ENCODE measurements around the gene PTPRD.

Gene PTPRD

GRCh38 chr9:9961487-9961886 lies 651.3 kb downstream of the PTPRD start:
- Histone ChIP-seq H3K79me2 (ENCODE audit: insufficient read depth, low read length) (no peaks in the 10 kb centered on the region), H3K4me2 (ENCODE audit: low read depth, low read length, poor library complexity, severe bottlenecking) (no peak overlapping the region), H3F3A (ENCODE audit: insufficient read depth) (no peaks in the 10 kb centered on the region), H3K9ac (ENCODE audit: low read length) (no peak overlapping the region), H3K4me3 (ENCODE audit: insufficient read depth, low read length, poor library complexity, severe bottlenecking) (no peak overlapping the region), H3K9me2 (replicated peaks; ENCODE audit: insufficient read depth, low read length) (no peaks in the 10 kb centered on the region), H3K36me3 (ENCODE audit: low read length) (no peaks in the 10 kb centered on the region), H2AFZ (ENCODE audit: low read depth, low read length, severe bottlenecking) (no peak overlapping the region), H3K27me3 (ENCODE audit: low read length) (no peaks in the 10 kb centered on the region), H4K20me1 (ENCODE audit: low read depth, low read length) (no peaks in the 10 kb centered on the region), H3K9me3 (ENCODE audit: insufficient read depth, low read length) (no peaks in the 10 kb centered on the region), H3K27ac (ENCODE audit: low read depth, low read length) (no peak overlapping the region)
- TF ChIP-seq CTCF (IDR thresholded peaks at IDR 0.05; ENCODE audit: insufficient read depth, low read length, poor library complexity, severe bottlenecking) (no peak), EZH2phosphoT487 (conservative IDR thresholded peaks at IDR 0.05; ENCODE audit: low read length) (no peak)

DNA sequence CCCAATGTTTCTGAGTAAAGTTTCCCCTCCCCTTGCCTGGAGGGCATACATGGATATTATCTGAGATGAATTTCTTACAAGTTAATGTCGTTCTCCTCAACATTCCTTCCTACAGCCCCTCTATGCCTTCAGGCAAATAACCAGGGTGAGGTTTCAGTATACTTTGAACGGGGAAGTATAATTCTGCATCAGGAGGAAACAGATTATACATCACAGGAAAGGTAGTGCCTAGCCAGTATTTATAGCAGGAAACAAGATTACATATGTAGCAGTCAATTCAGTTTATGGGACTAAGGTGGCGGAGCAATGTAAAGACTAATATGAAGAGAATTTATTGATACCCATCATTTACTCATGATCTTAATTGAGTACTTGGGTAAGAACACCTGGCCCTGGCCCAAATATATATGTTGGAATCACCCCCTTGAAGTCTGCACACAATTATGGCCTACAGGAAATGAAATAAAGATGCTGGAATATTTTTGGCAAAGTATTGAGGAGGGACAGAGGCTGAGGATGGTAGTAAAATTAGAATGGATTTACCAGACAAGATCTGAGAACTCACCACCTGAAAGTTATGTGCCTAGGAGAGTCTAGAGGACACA lies 661.1 kb downstream of the PTPRD start:
- TF ChIP-seq CTCF (IDR thresholded peaks at IDR 0.05; ENCODE audit: insufficient read depth, low read length, poor library complexity, severe bottlenecking): no peak
- TF ChIP-seq EZH2phosphoT487 (conservative IDR thresholded peaks at IDR 0.05; ENCODE audit: low read length): no peak
- Histone ChIP-seq H3K27ac (ENCODE audit: low read depth, low read length) (no peak overlapping the region), H3K36me3 (ENCODE audit: low read length) (no peaks in the 10 kb centered on the region), H2AFZ (ENCODE audit: low read depth, low read length, severe bottlenecking) (no peak overlapping the region), H3K9ac (ENCODE audit: low read length) (no peak overlapping the region), H3K4me2 (ENCODE audit: low read depth, low read length, poor library complexity, severe bottlenecking) (no peak overlapping the region), H3K4me3 (ENCODE audit: insufficient read depth, low read length, poor library complexity, severe bottlenecking) (no peak overlapping the region), H3K9me3 (ENCODE audit: insufficient read depth, low read length) (no peaks in the 10 kb centered on the region), H3F3A (ENCODE audit: insufficient read depth) (no peaks in the 10 kb centered on the region), H4K20me1 (ENCODE audit: low read depth, low read length) (no peaks in the 10 kb centered on the region), H3K79me2 (ENCODE audit: insufficient read depth, low read length) (no peaks in the 10 kb centered on the region), H3K27me3 (ENCODE audit: low read length) (no peaks in the 10 kb centered on the region), H3K9me2 (replicated peaks; ENCODE audit: insufficient read depth, low read length) (no peaks in the 10 kb centered on the region)

DNA sequence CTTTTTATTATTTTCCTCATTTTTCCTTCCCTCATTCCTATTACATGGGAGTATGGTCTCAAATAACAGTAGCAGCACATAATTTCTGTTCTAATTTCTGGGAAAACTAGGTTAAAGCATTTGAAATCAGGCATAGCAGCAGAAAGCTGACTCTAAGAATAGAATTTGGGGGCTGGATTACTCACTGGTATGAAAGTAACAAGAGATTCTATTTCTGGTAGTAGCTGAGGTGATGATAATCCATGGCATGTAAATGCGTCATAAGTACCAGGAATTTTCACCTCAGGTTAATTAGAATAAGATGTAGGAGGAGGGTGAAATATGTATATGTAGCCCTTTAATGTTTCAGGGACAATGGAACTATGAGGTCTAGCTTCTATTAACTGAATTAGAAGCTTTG lies 662.0 kb downstream of the PTPRD start:
- H3K9me2 ChIP-seq (replicated peaks; ENCODE audit: insufficient read depth, low read length): no peaks in the 10 kb centered on the region
- H3K27me3 ChIP-seq (ENCODE audit: low read length): no peaks in the 10 kb centered on the region
- no peak overlapping the region for H3K27ac ChIP-seq (ENCODE audit: low read depth, low read length)
- H2AFZ ChIP-seq (ENCODE audit: low read depth, low read length, severe bottlenecking): no peak overlapping the region
- no peak for TF ChIP-seq EZH2phosphoT487 (conservative IDR thresholded peaks at IDR 0.05; ENCODE audit: low read length)
- no peak for TF ChIP-seq CTCF (IDR thresholded peaks at IDR 0.05; ENCODE audit: insufficient read depth, low read length, poor library complexity, severe bottlenecking)
- H3K36me3 ChIP-seq (ENCODE audit: low read length): no peaks in the 10 kb centered on the region
- no peaks in the 10 kb centered on the region for H3K79me2 ChIP-seq (ENCODE audit: insufficient read depth, low read length)
- no peak overlapping the region for H3K4me3 ChIP-seq (ENCODE audit: insufficient read depth, low read length, poor library complexity, severe bottlenecking)
- H3K4me2 ChIP-seq (ENCODE audit: low read depth, low read length, poor library complexity, severe bottlenecking): no peak overlapping the region
- no peaks in the 10 kb centered on the region for H4K20me1 ChIP-seq (ENCODE audit: low read depth, low read length)
- H3F3A ChIP-seq (ENCODE audit: insufficient read depth): no peaks in the 10 kb centered on the region
- no peak overlapping the region for H3K9ac ChIP-seq (ENCODE audit: low read length)
- H3K9me3 ChIP-seq (ENCODE audit: insufficient read depth, low read length): no peaks in the 10 kb centered on the region
